GF-D8 (cell line): Measurements from ENCODE around the gene AGRN.
"Not testable (repeated sequence)": the region's sequence is repeated elsewhere in the genome, so short reads cannot be mapped to it uniquely, and the experiment has no call there.

ENCODE experiments used
- DNase-seq: peaks from one replicate; lab custom pipeline; 2025; lab: John Stamatoyannopoulos, UW

AGRN gene

GRCh38 chr1:1021010-1021919 is 1.3 kb downstream of the AGRN start:
- DNase-seq, result no peak

- DNase-seq, result no peak
Measured at GRCh38 chr1:1021920-1022259, 2.0 kb downstream of the AGRN start.

GRCh38 chr1:1022302-1023009 is 2.5 kb downstream of the AGRN start:
- no peak for DNase-seq

- DNase-seq, result no peak
Measured at GRCh38 chr1:1023700-1024099, 3.8 kb downstream of the AGRN start.

GRCh38 chr1:1024149-1024770 is 4.3 kb downstream of the AGRN start:
- no peak for DNase-seq

- DNase-seq, result no peak
Measured at GRCh38 chr1:1024771-1025699, 5.1 kb downstream of the AGRN start.

GRCh38 chr1:1025730-1026129 is 5.8 kb downstream of the AGRN start:
- DNase-seq, result no peak

GRCh38 chr1:1026599-1027413 is 6.9 kb downstream of the AGRN start:
- DNase-seq, result no peak

- no peak for DNase-seq
Measured at GRCh38 chr1:1027791-1028190, 7.9 kb downstream of the AGRN start.

GRCh38 chr1:1030867-1031658 is 11.1 kb downstream of the AGRN start:
- not testable (repeated sequence) for DNase-seq

- DNase-seq, result no peak
Measured at GRCh38 chr1:1031659-1032235, 11.8 kb downstream of the AGRN start.

GRCh38 chr1:1032424-1032823 is 12.5 kb downstream of the AGRN start:
- no peak for DNase-seq

GRCh38 chr1:1033009-1033587 is 13.2 kb downstream of the AGRN start:
- DNase-seq, result peak; percentile 15

GRCh38 chr1:1033731-1034438 is 14.0 kb downstream of the AGRN start:
- no peak for DNase-seq

- DNase-seq, result no peak
Measured at GRCh38 chr1:1034439-1034781, 14.5 kb downstream of the AGRN start.

GRCh38 chr1:1035291-1035943 is 15.5 kb downstream of the AGRN start:
- no peak for DNase-seq

GRCh38 chr1:1037366-1038327 is 17.7 kb downstream of the AGRN start:
- DNase-seq, result no peak
